Ascending aorta (tissue), 2 donors: Measurements from ENCODE around the gene TOMM40L. TPM values are rescaled to one million over a fixed set of nuclear protein-coding genes. Genes with fewer than 3 reads are reported as not detected.
A peak's percentile ranks its signal among the peaks of the same experiment; 100 is the strongest.

Experiments
- DNase-seq, 2 donors: peaks; one replicate each; pipeline ENCODE4 v3.0.0-alpha.2; 2019; ENCODE audit warnings: low spot score in 2 of 2
- H3K27ac ChIP-seq, 2 donors: fragments of 200-600 bp; sonication (generic); one replicate each; pipeline ENCODE4 v1.5.1; 2016 to 2017; ENCODE audit warnings: mild to moderate bottlenecking in 1 of 2
- H3K27me3 ChIP-seq: fragments of 200-600 bp; sonication (generic); one replicate; pipeline ENCODE4 v1.5.1; 2017
- H3K36me3 ChIP-seq, 2 donors: fragments of 200-600 bp; sonication (generic); one replicate each; pipeline ENCODE4 v1.5.1; 2016
- H3K4me1 ChIP-seq, 2 donors: fragments of 200-600 bp; sonication (generic); one replicate each; pipeline ENCODE4 v1.5.1; 2016 to 2017; ENCODE audit warnings: mild to moderate bottlenecking in 1 of 2
- H3K4me3 ChIP-seq, 2 donors: fragments of 200-600 bp; sonication (generic); one replicate each; pipeline ENCODE4 v1.5.1; 2016 to 2017; ENCODE audit warnings: mild to moderate bottlenecking in 1 of 2
- H3K9me3 ChIP-seq, 2 donors: fragments of 200-600 bp; sonication (generic); one replicate each; pipeline ENCODE4 v1.5.1; 2016
- CTCF ChIP-seq, 3 experiments: fragments of 200-600 bp in 2 of 3; fragments of 450-650 bp in 1 of 3; sonication (generic) in 2 of 3; IDR thresholded peaks; one replicate each; pipeline ENCODE4 v1.5.1; 2016 to 2019; ENCODE audit warnings: antibody characterized with exemption in 3 of 3, mild to moderate bottlenecking in 1 of 3, moderate library complexity in 1 of 3
- intact Hi-C: fragments of 100-400 bp; cut with DNase I; formaldehyde crosslinking; loops from one replicate; pipeline ENCODE4 v1.15.1; 2023
- total RNA-seq: library from RNA; depleted of rRNA; stranded (reverse); fragments of >200 nt; gene quantifications from one replicate; pipeline ENCODE4 v1.1.0, GENCODE V29; 2016

The TOMM40L gene
- total RNA-seq, 1 donor from 2014 or later: 26.6 TPM

GRCh38 chr1:161198897-161199431, 26.9 kb upstream of the TOMM40L start, which contains the start of gene ADAMTS4:
ADAMTS4 (minus strand) TSS chr1:161199054; CDS start chr1:161198627, 427 bp downstream.
- peaks cover 8 to 32% of the 10 kb centered on the region in 2 donors for H3K4me1 ChIP-seq
- peak within 1 kb of the TSS; percentile 47 to 51 for H3K4me3 ChIP-seq
- DNase-seq: peak in 1 of 2 donors; percentile 86
- no peaks in the 10 kb centered on the region for H3K36me3 ChIP-seq
- TF ChIP-seq CTCF (IDR thresholded peaks at IDR 0.05): no peak
- intact Hi-C loops: no loop called here
- H3K27me3 ChIP-seq: no peaks in the 10 kb centered on the region
- H3K27ac ChIP-seq: peak within 1 kb of the TSS; percentile 92 to 97
- H3K9me3 ChIP-seq: no peaks in the 10 kb centered on the region

- DNase-seq: no peak
- Histone ChIP-seq H3K36me3 (no peaks in the 10 kb centered on the region), H3K9me3 (no peaks in the 10 kb centered on the region), H3K4me3 (no peak overlapping the region), H3K4me1 (peaks cover 8 to 32% of the 10 kb centered on the region in 2 donors), H3K27ac (peak overlapping the region; percentile 92 to 97), H3K27me3 (no peaks in the 10 kb centered on the region)
- intact Hi-C loops: loop anchor here (5.0 to 10.0 kb wide), 3 partner anchors 155 to 545 kb away; partner anchors contain the start of genes DUSP12 and USF1
- no peak for TF ChIP-seq CTCF (IDR thresholded peaks at IDR 0.05)
These were observed 26.2 kb upstream of the TOMM40L start for GRCh38 chr1:161199506-161200139.

GRCh38 chr1:161200421-161200991, 25.4 kb upstream of the TOMM40L start:
- H3K9me3 ChIP-seq: no peaks in the 10 kb centered on the region
- peak overlapping the region; percentile 92 to 97 for H3K27ac ChIP-seq
- H3K27me3 ChIP-seq: no peaks in the 10 kb centered on the region
- H3K36me3 ChIP-seq: no peaks in the 10 kb centered on the region
- intact Hi-C loops: loop anchor here (5.0 to 10.0 kb wide), 3 partner anchors 156 to 544 kb away; partner anchors contain the start of genes DUSP12 and USF1
- TF ChIP-seq CTCF (IDR thresholded peaks at IDR 0.05): no peak
- H3K4me1 ChIP-seq: peaks cover 8 to 32% of the 10 kb centered on the region in 2 donors
- H3K4me3 ChIP-seq: no peak overlapping the region
- no peak for DNase-seq

DNA sequence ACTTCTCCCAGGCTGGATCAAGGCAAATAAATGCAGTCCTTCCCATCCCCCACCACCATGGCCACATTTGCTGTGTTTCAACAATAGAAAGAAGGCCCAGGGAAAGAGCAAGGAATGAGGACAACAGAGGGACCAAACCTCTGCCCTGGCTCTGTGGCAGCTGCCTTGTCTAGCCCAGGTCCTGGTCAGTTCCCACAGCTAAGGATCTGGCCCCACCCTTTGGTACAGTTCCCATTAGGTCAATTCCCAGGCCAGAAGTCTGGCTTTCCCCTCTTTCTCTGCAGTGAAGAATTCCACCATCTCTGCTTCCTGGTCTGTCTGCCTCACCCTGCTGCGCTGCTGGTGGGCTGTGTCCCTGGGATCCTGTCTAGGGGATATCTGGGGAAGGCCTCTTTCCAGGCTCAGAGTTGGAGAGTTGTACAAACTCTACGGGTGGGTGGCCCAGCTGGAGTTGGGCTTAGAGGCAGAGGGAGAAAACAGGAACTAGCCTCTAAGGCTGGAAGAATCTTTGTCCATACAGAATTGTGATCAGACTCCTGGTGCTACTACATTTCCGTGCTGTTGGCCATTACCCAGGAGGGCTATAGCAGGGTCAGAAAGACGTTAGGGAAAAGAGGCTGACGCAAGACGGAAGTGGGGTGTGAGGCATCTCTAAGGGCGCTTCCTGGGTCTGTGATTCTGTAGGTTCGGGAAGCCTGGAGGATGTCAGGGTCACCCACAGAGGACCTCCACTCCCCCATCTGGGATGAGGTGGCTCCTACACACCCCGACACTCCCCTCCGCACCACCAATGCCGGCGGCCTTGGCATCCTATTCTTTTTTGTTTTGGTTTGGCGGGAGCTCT, 24.6 kb upstream of the TOMM40L start:
- Histone ChIP-seq H3K36me3 (peaks cover 0 to 7% of the 10 kb centered on the region in 2 donors), H3K27me3 (no peaks in the 10 kb centered on the region), H3K9me3 (no peaks in the 10 kb centered on the region), H3K4me1 (peaks cover 8 to 32% of the 10 kb centered on the region in 2 donors), H3K4me3 (peak overlapping the region; percentile 77 to 89), H3K27ac (peak overlapping the region; percentile 92 to 97)
- no peak for TF ChIP-seq CTCF (IDR thresholded peaks at IDR 0.05)
- peak in 1 of 2 donors; percentile 84 for DNase-seq
- intact Hi-C loops: loop anchor here (5.0 to 10.0 kb wide), 3 partner anchors 156 to 544 kb away; partner anchors contain the start of genes DUSP12 and USF1
